HG02852 (cell line): ENCODE results near the gene MEOX1.
"Not testable (repeated sequence)": the region's sequence is repeated elsewhere in the genome, so short reads cannot be mapped to it uniquely, and the experiment has no call there.

Experiments used
- ATAC-seq: cut with Tn5 transposase; IDR thresholded peaks from one replicate; pipeline ENCODE4 v1.9.1; 2021; ENCODE audit warnings: mild to moderate bottlenecking, moderate library complexity; ENCODE audit not compliant: unreplicated experiment

MEOX1 gene

DNA sequence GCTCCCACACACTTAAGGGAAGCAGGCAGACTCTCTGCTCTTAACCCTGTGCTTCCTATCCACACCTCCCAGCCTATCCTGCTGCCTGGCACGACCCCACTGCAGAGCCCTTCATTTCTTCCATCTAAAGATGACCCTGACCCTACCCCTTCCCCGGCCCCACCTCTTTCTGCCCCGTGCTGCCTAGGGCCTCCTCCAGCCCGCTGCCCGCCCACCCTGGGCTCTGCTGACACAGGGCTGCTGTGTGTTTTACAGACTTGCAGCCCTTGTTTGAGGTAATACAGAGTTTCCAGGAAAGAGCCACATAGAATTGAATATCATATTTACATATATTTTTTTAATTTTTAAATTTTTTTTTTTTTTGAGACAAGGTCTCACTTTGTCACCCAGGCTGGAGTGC is 42.0 kb downstream of the MEOX1 start:
- no peak for ATAC-seq

DNA sequence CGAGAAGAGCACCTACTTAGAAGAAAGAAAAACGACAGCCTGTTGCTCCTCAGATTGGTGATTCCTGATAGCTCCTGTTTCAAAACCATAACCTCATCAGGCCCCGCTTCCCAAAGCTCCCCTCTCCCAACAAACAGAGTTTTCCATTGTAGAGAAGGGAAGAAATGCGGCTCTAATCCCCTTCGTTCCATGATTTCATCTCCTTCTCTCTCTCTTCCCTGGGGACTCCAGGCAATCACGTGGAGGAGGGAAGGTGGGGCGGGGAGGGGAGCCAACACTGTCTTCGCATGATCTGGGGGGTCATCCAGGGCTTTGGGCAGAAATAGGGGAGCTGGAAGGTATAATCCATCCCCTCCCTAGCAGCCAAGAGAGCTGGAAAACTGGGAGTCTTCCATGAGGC is 43.4 kb downstream of the MEOX1 start:
- no peak for ATAC-seq

DNA sequence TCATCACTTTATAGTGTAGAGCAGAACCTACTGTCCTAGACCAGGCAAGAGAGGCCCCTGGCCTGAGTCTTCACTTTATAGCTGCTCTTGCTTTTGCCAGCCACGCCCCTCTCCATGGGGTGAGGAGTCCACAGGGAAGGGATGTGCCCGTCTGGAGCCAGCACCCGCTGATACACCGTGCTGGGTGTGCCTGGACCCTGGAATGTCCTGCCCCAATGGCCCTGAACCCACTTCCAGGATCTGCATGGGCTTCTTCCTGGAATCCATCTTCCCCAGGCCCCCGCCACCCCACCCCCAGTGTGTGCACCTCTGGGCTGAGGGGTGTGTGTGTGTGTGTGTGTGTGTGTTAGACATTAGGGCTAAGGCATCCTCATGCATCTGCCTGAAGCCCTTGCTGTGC is 44.9 kb downstream of the MEOX1 start:
- ATAC-seq = no peak

DNA sequence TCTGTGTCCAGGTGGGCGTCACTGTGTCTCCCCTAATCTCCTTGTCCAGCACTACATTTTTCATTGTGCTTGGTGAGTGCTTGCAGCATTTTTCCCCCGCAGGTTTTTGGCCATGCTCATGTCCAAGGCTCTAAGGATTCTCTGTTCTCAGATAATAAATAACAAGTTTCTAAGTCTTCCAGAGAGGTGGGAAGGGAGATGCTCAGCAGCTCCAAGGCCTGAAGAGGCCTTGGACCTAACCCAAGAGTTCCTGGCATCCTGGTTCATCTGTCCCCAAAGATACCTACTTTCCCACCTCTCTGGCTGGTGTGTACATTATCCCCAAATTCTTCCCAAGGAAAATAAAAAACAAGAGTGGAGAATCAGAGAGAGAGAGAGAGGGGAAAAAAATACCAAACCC is 45.3 kb downstream of the MEOX1 start:
- ATAC-seq = no peak

DNA sequence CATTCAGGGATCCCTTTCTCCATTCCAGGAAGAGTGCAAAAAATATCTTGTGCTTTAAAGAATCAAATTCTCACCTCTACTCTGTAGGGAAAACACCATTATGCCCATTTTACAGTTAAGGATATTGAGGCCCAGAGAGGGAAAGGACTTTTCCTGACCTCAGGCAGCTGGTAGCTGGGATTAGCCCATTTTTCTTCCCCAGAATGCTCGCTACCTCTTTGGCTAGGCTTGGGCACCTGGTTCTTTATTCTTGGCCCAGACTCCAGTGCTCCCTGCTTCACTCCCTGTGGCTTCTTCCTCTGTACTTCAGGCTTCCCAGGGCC is 45.7 kb downstream of the MEOX1 start:
- no peak for ATAC-seq

DNA sequence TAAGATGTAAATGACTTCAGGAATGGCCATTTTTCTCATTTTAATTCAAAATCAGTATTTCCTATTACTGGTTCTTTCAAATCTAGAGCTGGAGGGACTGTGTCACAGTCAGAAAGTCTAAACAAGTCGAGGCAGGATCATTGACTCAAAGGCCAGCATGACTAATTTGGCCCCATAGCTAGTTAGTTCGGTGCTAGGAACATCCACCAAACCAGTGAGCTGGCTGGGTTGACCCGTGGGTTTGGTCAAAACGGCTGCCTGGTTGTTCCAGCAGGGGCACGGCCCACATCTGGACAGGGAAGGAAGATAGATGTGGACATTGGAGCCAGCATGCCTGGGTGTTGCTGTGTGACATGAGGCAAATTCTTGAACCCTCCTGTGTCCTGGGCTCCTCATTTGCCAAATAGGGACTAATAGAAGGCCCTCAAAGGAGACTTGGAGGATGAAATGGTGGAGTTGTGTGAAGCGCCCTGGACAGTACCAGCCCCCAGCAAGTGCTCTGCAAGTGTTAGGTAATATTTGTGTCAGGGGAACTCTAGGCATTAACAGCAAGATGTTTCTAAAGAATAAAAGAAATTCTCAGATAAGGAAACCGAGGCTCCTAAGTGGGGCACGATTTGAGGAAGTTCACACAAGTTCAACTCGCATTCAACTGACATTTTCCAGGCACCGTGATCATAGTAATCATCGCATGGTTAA is 46.2 kb downstream of the MEOX1 start:
- ATAC-seq = no peak

DNA sequence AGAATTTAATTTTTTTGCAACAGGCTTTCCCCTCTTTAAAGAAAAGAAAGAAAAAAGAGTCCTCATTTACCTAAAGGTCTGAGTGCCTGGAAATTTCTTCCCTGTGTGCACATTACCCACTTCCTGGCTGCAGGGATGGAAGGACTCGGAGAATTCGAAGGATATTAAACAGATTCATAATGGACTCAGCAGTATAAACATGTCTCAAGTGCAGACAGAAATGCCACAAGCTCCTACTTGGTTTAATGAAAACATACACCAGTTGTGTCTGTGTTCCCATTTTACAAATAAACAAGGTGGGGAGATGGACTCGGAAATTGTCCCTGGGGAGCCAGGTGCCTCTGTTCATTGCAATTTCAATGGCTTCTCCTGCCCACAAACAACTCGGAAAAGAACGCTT is 47.2 kb downstream of the MEOX1 start:
- no peak for ATAC-seq

DNA sequence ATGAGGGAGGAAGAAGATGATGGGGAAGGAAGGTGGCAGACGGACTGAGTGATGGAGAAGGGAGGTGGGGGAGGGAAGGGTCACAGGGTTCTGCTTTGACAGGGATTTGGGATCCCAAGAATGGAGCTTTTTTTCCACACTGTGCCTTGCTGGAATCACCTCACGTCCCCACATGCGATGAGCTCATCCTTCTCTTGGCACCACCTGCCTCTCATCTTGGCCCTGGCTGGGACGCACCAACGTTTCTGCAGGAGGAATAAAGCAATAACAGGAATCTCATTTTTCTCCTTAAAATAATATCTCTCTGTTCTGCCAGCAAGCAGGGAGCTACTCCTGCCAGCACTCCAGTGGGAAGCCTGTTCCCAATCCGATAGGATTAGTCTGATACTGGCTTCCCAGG is 47.8 kb downstream of the MEOX1 start:
- ATAC-seq = no peak

DNA sequence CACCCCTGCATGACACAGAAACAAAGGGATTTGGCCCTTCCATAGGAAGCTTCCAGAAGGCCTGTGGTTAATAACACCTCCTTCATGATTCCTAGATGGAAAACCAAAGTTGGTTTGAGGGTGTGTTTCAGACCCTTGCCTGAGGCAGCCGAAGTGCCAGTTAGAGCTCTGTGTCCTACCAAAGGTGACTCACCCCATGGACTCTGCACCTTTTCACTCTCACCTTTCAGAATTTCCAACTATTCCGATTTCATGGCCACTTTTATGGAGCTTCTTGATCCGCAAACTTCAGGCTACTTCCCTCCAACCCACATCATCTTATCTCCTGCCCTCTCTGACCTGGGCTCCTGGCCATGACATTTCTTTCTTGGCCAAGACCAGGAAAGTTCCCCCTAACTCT is 49.2 kb downstream of the MEOX1 start:
- no peak for ATAC-seq

DNA sequence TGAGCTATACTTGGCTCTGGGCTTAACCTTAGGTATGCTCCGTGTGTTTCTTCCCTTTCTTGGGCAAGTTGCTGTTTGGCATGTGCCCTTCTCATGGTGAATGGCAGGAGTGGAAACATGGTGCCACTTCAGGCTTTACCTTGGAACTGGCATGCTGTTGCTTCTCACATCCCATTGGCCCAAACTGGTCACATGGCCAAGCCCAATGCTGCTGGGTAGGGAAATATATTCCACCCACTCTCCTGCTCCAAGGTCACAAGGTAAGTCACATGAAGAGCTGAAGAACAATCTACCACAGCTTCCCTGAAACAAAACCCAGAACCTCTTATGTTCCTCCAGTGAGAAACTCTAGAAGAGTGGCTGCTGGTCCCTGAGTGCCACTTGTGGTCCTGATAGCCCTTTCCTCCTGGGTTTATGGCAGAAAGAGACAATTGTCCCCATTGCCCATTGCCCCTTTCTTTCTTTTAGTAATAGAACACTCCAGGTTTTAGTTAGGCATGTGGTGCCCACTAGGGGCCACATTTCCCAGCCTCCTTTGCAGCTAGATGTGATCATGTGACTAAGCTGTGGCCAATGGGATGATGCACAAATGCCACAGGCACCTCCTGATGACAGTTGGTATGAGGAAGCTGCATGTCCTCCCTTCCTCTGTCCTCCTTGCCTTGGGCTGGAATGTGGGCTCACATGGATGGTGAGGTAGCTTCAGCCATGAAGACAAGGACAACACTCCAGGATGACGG is 50.3 kb downstream of the MEOX1 start:
- no peak for ATAC-seq

DNA sequence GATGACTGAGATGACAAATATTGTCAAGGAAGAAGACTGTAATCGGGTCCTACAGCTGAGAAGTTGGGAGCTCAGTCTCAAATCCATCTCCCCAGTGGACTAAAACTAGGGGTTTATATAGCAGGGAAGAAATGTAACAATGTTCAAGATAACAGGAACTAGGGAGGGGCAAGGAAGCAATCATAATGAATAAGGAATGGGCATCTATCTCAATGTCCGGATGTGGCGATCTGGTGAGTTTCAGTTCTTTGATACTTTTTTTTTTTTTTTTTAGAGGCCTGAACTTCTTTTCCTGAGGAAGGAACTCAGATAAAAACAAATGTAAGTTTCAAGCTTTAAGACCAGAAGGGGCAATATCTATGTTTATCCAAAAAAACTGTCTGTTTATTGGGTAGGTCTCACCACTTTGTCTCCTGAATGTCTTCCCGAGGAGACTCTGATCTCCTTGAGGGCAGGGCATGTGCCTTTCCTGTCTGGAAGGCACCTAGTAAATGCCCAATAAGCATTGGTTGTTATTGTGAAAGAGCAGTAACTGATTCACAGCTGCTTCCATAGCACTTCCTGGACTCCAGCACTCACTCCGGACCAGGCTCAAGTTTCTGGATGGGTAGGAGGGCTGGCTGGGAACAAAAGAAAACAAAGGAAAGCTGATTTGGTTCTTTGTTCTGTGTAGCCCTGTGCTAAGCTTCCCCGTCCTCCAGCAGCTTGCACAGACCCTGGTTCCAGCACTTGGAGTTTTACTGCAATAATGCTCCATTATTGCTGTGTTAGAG is 51.9 kb downstream of the MEOX1 start:
- ATAC-seq = no peak

DNA sequence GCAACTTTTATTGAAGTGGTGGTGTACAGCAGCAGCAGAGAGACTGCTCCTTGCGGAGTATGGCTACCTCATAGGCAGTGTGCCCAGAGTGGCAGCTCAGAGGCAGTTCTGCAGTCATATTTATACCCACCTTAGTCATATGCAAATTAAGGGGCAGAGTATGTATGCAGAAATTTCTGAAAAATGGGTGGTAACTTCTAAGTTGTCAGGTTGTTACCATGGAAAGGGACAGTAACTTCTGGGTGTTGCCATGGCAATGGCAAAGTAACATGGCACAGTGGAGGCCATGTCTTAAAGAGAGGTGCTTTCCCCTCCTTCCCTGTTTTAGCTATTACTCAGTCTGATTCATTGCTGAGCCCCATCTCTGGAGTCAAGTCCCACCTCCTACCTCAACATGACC is 53.4 kb downstream of the MEOX1 start:
- no peak for ATAC-seq

DNA sequence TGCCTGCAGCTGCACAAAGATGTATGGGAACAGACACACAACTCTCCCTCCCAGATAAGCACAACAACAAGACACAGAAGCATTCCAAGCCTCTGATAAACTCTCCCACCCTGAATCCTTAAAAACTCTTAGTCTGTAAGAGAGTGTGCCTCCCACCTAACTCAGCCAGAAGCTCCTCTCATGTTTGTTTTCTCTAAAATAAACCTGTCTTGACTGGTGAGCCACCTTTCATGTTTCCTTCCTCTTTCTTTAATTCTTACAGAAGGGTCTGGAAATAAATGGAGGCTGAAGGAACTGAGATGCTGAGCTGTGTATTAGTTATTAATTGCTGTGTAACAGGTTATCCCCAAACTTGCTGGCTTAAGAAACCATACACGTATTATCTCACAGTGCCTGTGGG is 57.2 kb downstream of the MEOX1 start:
- ATAC-seq = no peak

DNA sequence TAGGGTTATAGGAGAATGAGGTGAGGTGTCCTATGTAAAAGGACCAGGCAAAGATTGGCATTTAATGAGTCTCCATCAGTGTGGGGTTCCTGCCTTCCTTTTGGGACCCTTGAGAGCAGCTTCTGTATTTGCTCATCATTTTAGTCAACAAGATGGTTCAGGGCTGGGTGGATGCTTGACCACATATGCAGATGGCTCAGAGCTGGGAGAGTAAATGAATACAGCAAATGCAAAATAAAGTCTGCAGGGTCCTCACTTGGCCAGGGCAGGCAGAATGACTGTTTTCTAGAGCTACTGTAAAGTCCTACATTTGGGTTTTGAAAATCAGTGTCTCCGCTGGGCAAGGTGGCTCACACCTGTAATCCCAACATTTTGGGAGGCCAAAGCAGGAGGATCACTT is 58.4 kb downstream of the MEOX1 start:
- no peak for ATAC-seq

DNA sequence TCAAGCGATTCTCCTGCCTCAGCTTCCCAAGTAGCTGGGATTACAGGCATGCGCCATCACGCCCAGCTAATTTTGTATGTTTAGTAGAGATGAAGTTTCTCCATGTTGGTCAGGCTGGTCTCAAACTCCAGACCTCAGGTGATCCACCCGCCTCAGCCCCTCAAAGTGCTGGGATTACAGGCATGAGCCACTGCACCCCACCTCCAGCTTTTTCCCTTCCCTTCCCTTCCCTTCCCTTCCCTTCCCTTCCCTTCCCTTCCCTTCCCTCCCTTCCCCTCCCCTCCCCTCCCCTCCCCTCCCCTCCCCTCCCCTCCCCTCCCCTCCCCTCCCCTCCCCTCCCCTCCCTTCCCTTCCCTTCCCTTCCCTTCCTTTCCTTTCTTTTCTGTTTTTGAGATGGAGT is 59.2 kb downstream of the MEOX1 start:
- not testable (repeated sequence) for ATAC-seq

DNA sequence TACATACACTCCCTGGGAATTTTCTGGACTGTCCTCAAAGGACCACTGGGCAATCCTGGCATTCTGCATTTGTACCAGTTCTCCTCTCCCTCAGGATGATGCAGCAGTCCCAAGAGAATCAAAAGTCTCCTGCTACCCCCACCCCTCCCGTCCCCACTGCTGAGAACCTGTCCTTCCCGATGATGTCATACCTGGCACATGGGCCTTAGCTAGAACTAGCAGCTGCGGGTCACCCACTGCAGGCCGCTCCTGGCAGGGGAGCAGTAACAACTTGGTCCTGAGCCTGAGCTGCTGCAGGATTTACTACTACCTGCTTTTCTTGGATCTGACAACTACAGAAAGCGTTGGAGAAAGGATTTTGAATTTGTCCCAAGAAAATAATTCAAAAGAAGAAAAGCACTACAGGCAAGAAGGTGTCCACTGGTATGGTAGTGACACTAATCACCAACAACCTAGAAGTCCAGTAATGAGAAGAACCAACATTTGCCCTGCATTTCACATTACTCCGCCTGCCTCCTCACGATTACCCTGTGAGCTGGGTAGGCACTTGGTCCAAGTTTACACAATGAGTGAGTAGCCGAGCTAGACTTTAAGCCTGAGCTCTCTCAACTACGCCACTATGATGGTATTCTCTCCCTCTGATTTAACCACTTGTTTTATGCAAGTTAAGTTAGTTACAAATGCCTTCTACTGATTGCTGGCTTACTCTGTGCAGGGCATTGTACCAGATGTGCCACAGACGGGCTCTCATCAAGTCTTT is 60.3 kb downstream of the MEOX1 start:
- ATAC-seq = no peak

DNA sequence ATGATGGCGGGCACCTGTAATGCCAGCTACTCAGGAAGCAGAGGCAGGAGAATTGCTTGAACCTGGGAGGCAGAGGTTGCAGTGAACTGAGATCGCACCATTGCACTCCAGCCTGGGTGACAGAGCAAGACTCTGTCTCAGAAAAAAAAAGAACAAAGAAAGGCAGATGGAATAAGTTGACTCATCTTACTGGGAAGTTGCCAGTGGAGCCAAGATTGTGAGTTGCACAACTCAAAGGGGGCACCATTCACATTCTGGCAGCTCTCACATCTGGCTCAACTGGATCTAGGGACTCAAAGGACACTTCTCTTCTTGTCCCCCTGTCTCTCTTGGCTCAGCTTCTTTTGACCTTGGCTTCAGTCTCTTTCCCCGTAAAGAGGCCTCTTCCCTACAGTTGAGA is 61.9 kb downstream of the MEOX1 start:
- ATAC-seq = no peak

DNA sequence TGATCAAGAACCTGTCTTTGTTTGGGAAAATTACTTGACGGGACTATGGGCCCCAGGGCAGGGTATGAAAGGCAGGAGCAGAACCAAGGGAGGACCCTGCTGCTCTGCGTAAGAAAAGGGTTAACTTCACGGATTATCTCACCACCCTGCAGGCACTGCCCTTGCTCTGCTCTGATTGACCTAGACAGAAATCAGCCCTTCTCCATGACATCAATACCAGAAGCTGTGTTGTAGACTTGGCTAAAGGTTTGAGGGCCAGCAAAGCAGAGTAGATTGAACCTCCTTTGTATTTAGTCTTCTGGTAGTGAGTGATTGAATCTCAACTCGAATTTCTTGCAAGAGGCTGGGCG is 62.7 kb downstream of the MEOX1 start:
- ATAC-seq = no peak

DNA sequence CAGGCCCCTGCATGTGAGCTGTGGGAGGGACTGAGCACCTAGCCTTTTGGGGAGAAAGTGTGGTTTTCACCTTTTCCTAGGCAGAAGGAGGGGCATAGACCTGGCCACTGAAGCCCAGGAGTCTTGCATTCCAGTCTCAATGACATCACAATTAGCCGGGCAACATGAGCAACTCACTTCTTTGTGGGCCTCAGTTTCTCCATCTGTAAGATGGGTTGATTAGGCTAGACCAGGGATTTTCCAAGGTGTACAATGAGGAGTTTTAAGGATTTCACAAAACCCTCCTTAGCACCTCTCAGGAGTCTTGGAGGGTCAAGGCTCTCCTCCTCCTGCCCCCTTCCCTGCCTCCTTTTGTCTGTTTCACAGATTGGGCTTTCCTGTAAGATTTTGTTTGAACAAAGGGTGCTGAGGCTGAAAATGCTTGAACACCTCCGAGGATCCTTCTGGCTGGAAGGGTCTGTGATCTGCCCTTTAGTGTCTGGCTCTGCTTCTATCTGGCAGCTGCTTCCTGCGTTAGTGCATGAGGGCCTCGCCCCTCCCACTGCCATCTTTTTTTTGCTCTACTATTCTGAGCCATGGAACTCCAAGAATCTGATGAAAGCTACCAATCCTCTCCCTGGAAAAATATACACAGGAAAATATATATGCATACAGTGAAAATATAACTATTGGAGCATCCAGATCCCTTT is 63.2 kb downstream of the MEOX1 start:
- ATAC-seq = no peak

DNA sequence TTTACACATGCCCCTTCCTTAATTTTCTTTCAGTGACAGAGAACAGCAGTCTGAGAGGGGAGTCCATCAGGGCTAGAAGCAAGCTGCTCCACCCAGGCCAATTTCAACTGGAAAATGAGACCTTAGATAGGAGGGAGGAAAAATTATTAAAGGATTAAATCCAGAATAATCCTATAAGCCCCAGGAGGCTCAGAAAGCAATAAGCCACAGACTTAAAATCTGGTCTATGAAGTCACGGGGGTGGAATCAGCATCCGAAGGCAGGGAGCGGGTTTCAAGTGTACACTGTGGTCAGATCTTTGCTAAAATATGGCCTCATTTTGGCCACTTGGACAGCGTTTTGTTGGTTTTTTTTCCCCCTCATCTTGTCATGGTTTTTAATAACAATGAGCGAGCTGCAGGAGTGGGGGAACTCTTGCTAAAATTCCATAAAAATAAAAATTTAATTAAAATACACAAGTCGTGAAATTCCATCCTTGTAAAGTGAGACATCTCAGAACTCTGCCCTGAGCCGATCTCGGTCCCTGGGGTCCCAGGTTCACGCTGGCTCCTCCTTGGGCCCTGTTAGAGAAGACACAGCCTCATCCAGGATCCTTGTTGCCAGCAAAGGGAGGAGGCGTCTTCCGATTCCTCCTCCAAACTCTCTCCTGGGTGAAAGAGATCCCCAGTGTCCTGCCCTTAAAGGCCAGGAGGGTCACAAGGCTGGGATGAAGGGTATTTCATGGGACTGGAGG is 63.9 kb downstream of the MEOX1 start:
- ATAC-seq = no peak
